Measurements from ENCODE around the gene DOCK9. TPM values are rescaled to one million over a fixed set of nuclear protein-coding genes. Genes with fewer than 3 reads are reported as not detected.
A peak's percentile ranks its signal among the peaks of the same experiment; 100 is the strongest.

DOCK9 gene
- polyA plus RNA-seq, 1 of the 3 experiments (the other 2 are of a cell fraction), result 16.6 TPM

- H3K9ac ChIP-seq, result peak overlapping the region; percentile 52; the same call in 1 of the 2 replicates
- POLR2A ChIA-PET, result no interaction called here
Observed at GRCh38 chr13:98978280-98978679, 416 bp upstream of the DOCK9 start.

DNA sequence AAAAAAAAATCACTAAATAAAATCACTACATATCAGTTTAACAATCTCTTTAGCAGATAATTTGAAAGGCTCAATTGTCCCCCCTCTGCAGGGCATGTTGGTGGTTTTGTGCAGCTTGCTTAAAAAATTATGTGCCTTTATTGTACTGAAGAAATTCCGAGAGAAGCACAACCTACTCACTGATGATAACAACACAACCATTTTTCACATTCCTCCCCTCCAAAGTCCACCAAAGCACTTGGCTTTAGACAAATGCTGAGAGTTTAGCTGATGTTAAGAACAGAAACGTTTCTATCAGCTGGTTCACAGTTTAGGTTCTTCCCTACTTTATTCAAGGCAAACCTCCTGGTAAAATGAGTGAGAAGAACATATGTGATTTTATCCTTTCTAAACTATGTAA, 923 bp downstream of the DOCK9 start:
- peaks cover 11 to 40% of the 10 kb centered on the region in 2 experiments; a peak in 2 of 4 replicates for H3K4me1 ChIP-seq (ENCODE audit: control insufficient read depth in 1 of 2, insufficient read depth in 2 of 2, low read depth in 1 of 2, low read length in 1 of 2)
- ChIA-PET POLR2A (no interaction called here), CTCF (interaction anchor here (1.7 kb wide), 1 partner anchor 57 kb away, joined by 3 read pairs; no protein-coding TSS in a partner anchor)
- no peaks in the 10 kb centered on the region for H3K27me3 ChIP-seq (ENCODE audit: insufficient read depth)
- peaks cover 13% of the 10 kb centered on the region; the same call in 1 of the 2 replicates for H3K79me2 ChIP-seq (ENCODE audit: insufficient read depth)
- peak overlapping the region; percentile 40; the same call in 1 of the 2 replicates for H3K4me2 ChIP-seq
- H3K36me3 ChIP-seq (replicated peaks in 1 of 2; ENCODE audit: control insufficient read depth in 1 of 2, insufficient read depth in 2 of 2, low read length in 1 of 2), result no peaks in the 10 kb centered on the region
- DNase-seq, result no peak
- H3K4me3 ChIP-seq (ENCODE audit: low read depth in 2 of 2, low read length in 1 of 2), result no peak overlapping the region
- 72% methylated on average over 2 of the region's 2 CpGs for WGBS (ENCODE audit: low lambda C conversion rate)
- peak overlapping the region; percentile 52; the same call in 1 of the 2 replicates for H3K9ac ChIP-seq
- H2AFZ ChIP-seq (ENCODE audit: low read depth), result no peak overlapping the region; the same call in 1 of the 2 replicates
- no peaks in the 10 kb centered on the region for H3K9me3 ChIP-seq
- H4K20me1 ChIP-seq (ENCODE audit: insufficient read depth), result no peaks in the 10 kb centered on the region
- H3K27ac ChIP-seq (ENCODE audit: low read depth in 2 of 2, low read length in 1 of 2), result peak overlapping the region in 1 of 2 experiments; percentile 74; a peak in 2 of 4 replicates
- peaks cover 5% of the 10 kb centered on the region for H3F3A ChIP-seq (replicated peaks; ENCODE audit: insufficient read depth)
- no peaks in the 10 kb centered on the region for H3K9me2 ChIP-seq
- TF ChIP-seq JUND (IDR thresholded peaks at IDR 0.05) (no peak), CHD2 (IDR thresholded peaks at IDR 0.05; ENCODE audit: low read length, partially characterized antibody) (no peak), EZH2phosphoT487 (IDR thresholded peaks at IDR 0.05; ENCODE audit: borderline replicate concordance, low read depth) (no peak), RFX5 (IDR thresholded peaks at IDR 0.05; ENCODE audit: low read length) (no peak), YY1 (IDR thresholded peaks at IDR 0.05; ENCODE audit: low read depth) (no peak), EP300 (IDR thresholded peaks at IDR 0.05; ENCODE audit: borderline replicate concordance in 1 of 2, low read depth in 1 of 2, low read length in 1 of 2) (no peak), FOXM1 (IDR thresholded peaks at IDR 0.05; ENCODE audit: low read depth) (no peak), MEF2A (IDR thresholded peaks at IDR 0.05; ENCODE audit: borderline replicate concordance, low read depth) (no peak), USF2 (IDR thresholded peaks at IDR 0.05; ENCODE audit: borderline replicate concordance, low read depth, low read length) (no peak), TAF1 (IDR thresholded peaks at IDR 0.05; ENCODE audit: borderline replicate concordance, low read depth, low read length) (no peak), GATA2 (CRISPR knock-in tag; IDR thresholded peaks at IDR 0.05) (no peak), SIN3A (IDR thresholded peaks at IDR 0.05; ENCODE audit: borderline replicate concordance, low read depth, low read length) (no peak), MAX (IDR thresholded peaks at IDR 0.05; ENCODE audit: low read depth) (no peak)

More at GRCh38 chr13:98978280-98978679, 416 bp upstream of the DOCK9 start:
- Histone ChIP-seq H3K4me2 (peak overlapping the region; percentile 67), H3F3A (replicated peaks; ENCODE audit: insufficient read depth) (no peaks in the 10 kb centered on the region), H3K4me1 (ENCODE audit: control insufficient read depth in 1 of 2, insufficient read depth in 2 of 2, low read depth in 1 of 2, low read length in 1 of 2) (peaks cover 6 to 31% of the 10 kb centered on the region in 2 experiments; a peak in 2 of 4 replicates), H2AFZ (ENCODE audit: low read depth) (no peak overlapping the region), H3K27ac (ENCODE audit: low read depth in 2 of 2, low read length in 1 of 2) (peak overlapping the region in 1 of 2 experiments; percentile 74; a peak in 3 of 4 replicates), H4K20me1 (ENCODE audit: insufficient read depth) (no peaks in the 10 kb centered on the region), H3K4me3 (ENCODE audit: low read depth in 2 of 2, low read length in 1 of 2) (0 out of 4 replicates have a peak overlapping the region, but pooled peaks of 1 of the 2 experiments have one; percentile 16), H3K79me2 (ENCODE audit: insufficient read depth) (peaks cover 11% of the 10 kb centered on the region; the same call in 1 of the 2 replicates), H3K36me3 (replicated peaks in 1 of 2; ENCODE audit: control insufficient read depth in 1 of 2, insufficient read depth in 2 of 2, low read length in 1 of 2) (no peaks in the 10 kb centered on the region), H3K9me2 (no peaks in the 10 kb centered on the region), H3K9me3 (no peaks in the 10 kb centered on the region), H3K27me3 (ENCODE audit: insufficient read depth) (no peaks in the 10 kb centered on the region)
- DNase-seq, result no peak
- CTCF ChIA-PET, result no interaction called here
- TF ChIP-seq JUND (IDR thresholded peaks at IDR 0.05), result peak; percentile 77
- no peak for TF ChIP-seq SMC3 (IDR thresholded peaks at IDR 0.05; ENCODE audit: low read depth, low read length)
- TF ChIP-seq SIN3A (IDR thresholded peaks at IDR 0.05; ENCODE audit: borderline replicate concordance, low read depth, low read length), result no peak; the same call in 1 of the 2 replicates
- TF ChIP-seq FOSL2 (IDR thresholded peaks at IDR 0.05; ENCODE audit: borderline replicate concordance, low read depth), result peak; percentile 71
- TF ChIP-seq EZH2phosphoT487 (IDR thresholded peaks at IDR 0.05; ENCODE audit: borderline replicate concordance, low read depth), result no peak
- TF ChIP-seq NFIC (IDR thresholded peaks at IDR 0.05; ENCODE audit: borderline replicate concordance), result peak; percentile 79
- no peak for TF ChIP-seq POLR2AphosphoS5 (IDR thresholded peaks at IDR 0.05; ENCODE audit: low read depth, low read length)
- TF ChIP-seq, protein P1, sequence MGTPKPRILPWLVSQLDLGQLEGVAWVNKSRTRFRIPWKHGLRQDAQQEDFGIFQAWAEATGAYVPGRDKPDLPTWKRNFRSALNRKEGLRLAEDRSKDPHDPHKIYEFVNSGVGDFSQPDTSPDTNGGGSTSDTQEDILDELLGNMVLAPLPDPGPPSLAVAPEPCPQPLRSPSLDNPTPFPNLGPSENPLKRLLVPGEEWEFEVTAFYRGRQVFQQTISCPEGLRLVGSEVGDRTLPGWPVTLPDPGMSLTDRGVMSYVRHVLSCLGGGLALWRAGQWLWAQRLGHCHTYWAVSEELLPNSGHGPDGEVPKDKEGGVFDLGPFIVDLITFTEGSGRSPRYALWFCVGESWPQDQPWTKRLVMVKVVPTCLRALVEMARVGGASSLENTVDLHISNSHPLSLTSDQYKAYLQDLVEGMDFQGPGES (IDR thresholded peaks at IDR 0.05; ENCODE audit: low read depth, low read length), result no peak
- peak in 1 of 2 experiments; percentile 79; a peak in 1 of 4 replicates for TF ChIP-seq EP300 (IDR thresholded peaks at IDR 0.05; ENCODE audit: borderline replicate concordance in 1 of 2, low read depth in 1 of 2, low read length in 1 of 2)
- no peak for TF ChIP-seq CHD2 (IDR thresholded peaks at IDR 0.05; ENCODE audit: low read length, partially characterized antibody)
- TF ChIP-seq TEAD4 (IDR thresholded peaks at IDR 0.05; ENCODE audit: borderline replicate concordance, insufficient read depth), result peak; percentile 41; the same call in 1 of the 2 replicates
- TF ChIP-seq, protein P2, sequence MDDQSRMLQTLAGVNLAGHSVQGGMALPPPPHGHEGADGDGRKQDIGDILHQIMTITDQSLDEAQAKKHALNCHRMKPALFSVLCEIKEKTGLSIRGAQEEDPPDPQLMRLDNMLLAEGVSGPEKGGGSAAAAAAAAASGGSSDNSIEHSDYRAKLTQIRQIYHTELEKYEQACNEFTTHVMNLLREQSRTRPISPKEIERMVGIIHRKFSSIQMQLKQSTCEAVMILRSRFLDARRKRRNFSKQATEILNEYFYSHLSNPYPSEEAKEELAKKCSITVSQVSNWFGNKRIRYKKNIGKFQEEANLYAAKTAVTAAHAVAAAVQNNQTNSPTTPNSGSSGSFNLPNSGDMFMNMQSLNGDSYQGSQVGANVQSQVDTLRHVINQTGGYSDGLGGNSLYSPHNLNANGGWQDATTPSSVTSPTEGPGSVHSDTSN (IDR thresholded peaks at IDR 0.05), result peak; percentile 85
- TF ChIP-seq TAF1 (IDR thresholded peaks at IDR 0.05; ENCODE audit: borderline replicate concordance, low read depth, low read length), result no peak
- peak; percentile 59; the same call in 1 of the 2 replicates for TF ChIP-seq MAX (IDR thresholded peaks at IDR 0.05; ENCODE audit: low read depth)
- peak; percentile 90 for TF ChIP-seq TCF12 (IDR thresholded peaks at IDR 0.05)
- TF ChIP-seq MEF2A (IDR thresholded peaks at IDR 0.05; ENCODE audit: borderline replicate concordance, low read depth), result no peak
- WGBS (ENCODE audit: low lambda C conversion rate), result 18% methylated on average over 3 of the region's 3 CpGs

Data from SK-N-SH (cell line).